Gastrocnemius medialis (tissue), 4 donors: ENCODE results near the gene TERT.

Experiments
- POLR2A ChIP-seq, 2 donors: fragments of 450-650 bp; IDR thresholded peaks; one replicate each; pipeline ENCODE4 v1.6.1; 2017; ENCODE audit warnings: antibody characterized with exemption in 2 of 2, mild to moderate bottlenecking in 2 of 2, moderate library complexity in 2 of 2
- TF ChIP-seq, protein P1 (sequence below), 5 experiments: fragments of 450-650 bp in 3 of 5; fragments of 200-600 bp in 2 of 5; sonication (generic) in 2 of 5; IDR thresholded peaks in 4 of 5; conservative IDR thresholded peaks in 1 of 5; 1 replicate in 4 of 5; 2 replicates in 1 of 5; pipeline ENCODE4 v1.5.1; 2016 to 2019; ENCODE audit warnings: antibody characterized with exemption in 5 of 5, mild to moderate bottlenecking in 3 of 5, moderate library complexity in 3 of 5

DNA sequence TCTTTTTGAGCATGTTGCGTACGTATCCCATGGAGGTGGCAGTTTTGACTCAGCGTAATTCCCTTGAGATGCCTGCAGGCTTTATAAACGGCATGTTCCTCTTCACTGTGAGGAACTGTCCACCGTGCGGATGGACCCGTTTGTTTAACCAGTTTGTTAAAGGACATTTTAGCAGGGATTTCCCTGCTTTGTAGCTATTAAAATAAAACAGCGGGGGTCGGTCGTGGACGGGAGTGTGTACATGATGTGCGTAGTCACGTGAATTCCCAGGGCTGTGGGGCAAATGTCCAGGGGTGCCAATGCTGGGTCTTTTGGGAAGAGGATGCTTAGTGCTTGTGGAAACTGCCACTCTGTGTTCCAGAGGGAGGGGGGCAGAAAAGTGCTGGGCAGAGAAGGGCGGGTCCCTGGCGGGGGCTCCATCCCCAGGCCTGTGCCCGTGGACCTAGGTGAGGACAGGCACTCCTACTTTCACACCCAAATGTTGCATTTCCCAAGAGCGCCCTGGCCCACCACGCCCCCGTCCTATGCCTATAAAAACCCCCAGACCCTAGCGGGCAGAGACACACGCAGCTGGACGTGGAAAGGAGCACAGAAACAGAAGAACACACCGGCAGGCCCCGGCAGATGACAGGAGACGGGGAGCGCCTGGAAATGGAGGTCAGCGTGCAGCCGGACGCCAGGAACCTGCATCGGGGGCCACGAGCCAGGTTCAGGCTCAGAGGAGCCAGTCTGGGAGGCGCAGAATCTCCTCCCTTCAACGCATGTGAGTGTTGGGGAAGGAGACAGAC lies 4.0 kb upstream of the TERT start:
- TF ChIP-seq, protein P1, sequence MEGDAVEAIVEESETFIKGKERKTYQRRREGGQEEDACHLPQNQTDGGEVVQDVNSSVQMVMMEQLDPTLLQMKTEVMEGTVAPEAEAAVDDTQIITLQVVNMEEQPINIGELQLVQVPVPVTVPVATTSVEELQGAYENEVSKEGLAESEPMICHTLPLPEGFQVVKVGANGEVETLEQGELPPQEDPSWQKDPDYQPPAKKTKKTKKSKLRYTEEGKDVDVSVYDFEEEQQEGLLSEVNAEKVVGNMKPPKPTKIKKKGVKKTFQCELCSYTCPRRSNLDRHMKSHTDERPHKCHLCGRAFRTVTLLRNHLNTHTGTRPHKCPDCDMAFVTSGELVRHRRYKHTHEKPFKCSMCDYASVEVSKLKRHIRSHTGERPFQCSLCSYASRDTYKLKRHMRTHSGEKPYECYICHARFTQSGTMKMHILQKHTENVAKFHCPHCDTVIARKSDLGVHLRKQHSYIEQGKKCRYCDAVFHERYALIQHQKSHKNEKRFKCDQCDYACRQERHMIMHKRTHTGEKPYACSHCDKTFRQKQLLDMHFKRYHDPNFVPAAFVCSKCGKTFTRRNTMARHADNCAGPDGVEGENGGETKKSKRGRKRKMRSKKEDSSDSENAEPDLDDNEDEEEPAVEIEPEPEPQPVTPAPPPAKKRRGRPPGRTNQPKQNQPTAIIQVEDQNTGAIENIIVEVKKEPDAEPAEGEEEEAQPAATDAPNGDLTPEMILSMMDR (IDR thresholded peaks at IDR 0.05 in 4 of 5, conservative IDR thresholded peaks at IDR 0.05 in 1 of 5), result no peak
- TF ChIP-seq POLR2A (IDR thresholded peaks at IDR 0.05), result no peak
